Measurements from ENCODE around the gene NMNAT2.

Gene NMNAT2

GRCh38 chr1:183310753-183311479 lies 107.3 kb downstream of the NMNAT2 start:
- DNase-seq (ENCODE audit: low spot score), result no peak

- DNase-seq (ENCODE audit: low spot score), result no peak
These were observed 109.5 kb downstream of the NMNAT2 start for GRCh38 chr1:183308719-183309118.

GRCh38 chr1:183306317-183307042 lies 111.7 kb downstream of the NMNAT2 start:
- no peak for DNase-seq (ENCODE audit: low spot score)

- no peak for DNase-seq (ENCODE audit: low spot score)
These were observed 113.6 kb downstream of the NMNAT2 start for GRCh38 chr1:183304440-183305107.

GRCh38 chr1:183303901-183304300 lies 114.3 kb downstream of the NMNAT2 start:
- DNase-seq (ENCODE audit: low spot score), result no peak

DNA sequence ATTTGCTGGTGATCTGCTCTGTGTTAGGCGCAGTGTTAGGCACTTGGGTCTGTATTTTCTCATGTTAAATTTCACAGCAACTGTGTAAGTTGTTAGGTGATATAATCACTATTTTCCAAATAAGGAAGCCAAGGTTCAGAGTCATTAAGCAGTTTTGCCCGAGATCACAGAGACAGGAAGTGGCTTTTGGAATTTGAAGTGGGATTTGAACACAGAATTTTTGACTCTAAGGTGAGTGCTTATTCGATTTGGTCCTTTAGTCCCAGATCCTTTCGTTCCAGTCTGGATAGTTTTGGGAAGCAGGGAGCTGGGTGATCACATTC lies 114.9 kb downstream of the NMNAT2 start:
- no peak for DNase-seq (ENCODE audit: low spot score)

DNA sequence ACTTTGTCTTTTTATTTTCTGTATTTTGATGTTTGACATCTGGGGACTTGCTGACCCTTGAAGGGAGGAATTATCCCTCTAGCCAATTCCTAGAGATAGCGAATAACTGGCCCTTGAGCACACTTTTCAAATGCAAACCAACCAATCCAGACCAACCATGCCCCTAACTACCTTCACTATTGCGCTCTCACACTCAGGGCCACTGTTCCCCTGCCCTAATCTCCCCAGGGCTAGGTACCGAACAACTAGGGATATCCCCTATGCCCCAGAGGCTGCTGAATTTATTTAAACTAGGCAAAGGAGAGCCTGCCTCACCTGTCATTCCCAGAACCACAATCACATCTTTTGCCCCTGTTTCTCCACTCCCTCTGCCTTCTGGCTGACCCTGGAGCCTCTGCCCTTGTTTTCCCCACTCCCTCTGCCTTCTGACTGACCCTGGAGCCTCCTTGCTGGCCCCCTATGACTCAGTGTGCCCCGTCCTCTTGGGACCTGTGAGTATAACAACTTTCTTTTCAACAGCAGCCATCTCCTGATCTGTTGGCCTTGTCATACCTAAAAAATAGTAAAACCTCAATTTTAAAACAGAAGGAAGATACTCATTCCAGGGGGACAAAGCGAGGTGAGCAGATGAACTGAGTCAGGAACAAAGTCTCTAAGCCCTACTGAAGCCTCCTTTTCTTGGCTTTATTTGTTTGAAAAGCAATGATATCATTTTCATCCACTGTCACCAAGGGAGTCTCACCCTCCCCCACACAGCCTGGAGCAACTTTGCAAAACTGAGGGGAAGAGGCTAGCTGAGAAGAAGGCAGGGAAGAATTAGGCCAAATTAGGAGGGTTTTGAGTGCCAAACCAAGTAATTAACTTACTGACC lies 115.5 kb downstream of the NMNAT2 start:
- DNase-seq (ENCODE audit: low spot score), result no peak

GRCh38 chr1:183301239-183301638 lies 116.9 kb downstream of the NMNAT2 start:
- no peak for DNase-seq (ENCODE audit: low spot score)

DNA sequence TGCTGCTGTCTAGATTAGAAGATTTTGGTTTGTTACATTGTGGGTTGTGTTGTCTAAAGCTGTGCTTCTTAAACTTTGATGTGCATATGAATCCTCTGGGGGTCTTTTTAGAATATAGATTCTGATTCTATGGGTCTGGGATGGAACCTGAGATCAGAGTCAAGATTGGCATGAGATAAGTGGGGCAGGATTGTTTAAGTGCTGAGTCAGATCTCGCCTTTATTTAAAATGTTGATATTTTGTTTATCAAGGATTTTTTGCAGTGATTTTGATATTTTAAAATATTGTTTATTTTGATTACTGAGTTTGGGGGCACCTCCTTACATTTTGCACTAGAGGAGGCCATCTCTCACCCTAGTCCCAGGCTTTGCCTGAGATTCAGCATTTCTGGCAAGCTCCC lies 117.4 kb downstream of the NMNAT2 start:
- no peak for DNase-seq (ENCODE audit: low spot score)

GRCh38 chr1:183300395-183300794 lies 117.8 kb downstream of the NMNAT2 start:
- DNase-seq (ENCODE audit: low spot score), result no peak

- DNase-seq (ENCODE audit: low spot score), result no peak
These were observed 121.4 kb downstream of the NMNAT2 start for GRCh38 chr1:183296782-183297181.

GRCh38 chr1:183295521-183295920 lies 122.7 kb downstream of the NMNAT2 start:
- DNase-seq (ENCODE audit: low spot score), result no peak

- DNase-seq (ENCODE audit: low spot score), result no peak
These were observed 124.3 kb downstream of the NMNAT2 start for GRCh38 chr1:183293876-183294275.

GRCh38 chr1:183293241-183293640 lies 124.9 kb downstream of the NMNAT2 start:
- no peak for DNase-seq (ENCODE audit: low spot score)

GRCh38 chr1:183291802-183292514 lies 126.2 kb downstream of the NMNAT2 start:
- DNase-seq (ENCODE audit: low spot score), result no peak

DNA sequence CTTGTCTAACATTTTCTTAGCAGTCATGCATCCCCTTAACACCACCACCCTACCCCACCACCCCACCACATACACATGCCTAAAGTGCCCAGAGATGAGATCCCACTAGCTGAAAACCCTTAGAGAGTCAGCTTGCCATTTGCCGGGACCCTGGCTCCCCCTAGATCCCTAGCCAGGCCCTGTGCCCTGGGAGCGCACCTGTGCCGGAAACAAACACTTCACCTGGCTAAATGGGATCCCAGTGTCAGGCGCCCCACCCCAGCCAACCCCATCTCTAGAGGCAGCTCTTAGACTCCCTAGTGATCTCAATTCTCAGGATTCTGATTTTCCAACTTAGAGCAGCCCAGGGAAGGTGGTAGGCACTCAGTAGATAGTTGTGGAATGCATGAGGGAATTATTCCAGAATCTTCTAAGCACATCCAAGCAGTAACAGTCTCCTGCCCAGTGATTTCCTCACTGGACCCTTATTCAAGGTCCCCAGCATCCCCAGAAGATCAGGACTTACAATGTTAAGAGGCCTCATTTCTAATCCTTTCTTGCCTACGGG lies 126.9 kb downstream of the NMNAT2 start:
- no peak for DNase-seq (ENCODE audit: low spot score)

DNA sequence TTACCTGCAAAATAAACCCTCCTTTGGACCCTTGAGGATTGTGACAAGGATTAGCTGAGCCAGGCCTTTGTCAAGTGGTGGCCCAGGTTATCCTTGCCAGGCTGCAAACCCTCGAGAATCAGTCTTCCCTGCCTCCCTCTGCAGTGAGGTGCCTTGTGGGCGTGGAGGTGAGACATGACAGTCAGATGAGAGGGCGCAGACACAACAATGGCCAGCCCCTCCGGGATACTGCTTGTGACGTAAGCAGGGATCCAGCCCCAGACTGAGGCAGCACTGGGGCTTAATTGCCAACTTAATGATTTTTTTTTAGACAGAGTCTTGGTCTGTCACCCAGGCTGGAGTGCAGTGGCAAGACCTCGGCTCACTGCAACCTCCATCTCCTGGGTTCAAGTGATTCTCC lies 127.6 kb downstream of the NMNAT2 start:
- no peak for DNase-seq (ENCODE audit: low spot score)

GRCh38 chr1:183289051-183289496 lies 129.1 kb downstream of the NMNAT2 start:
- no peak for DNase-seq (ENCODE audit: low spot score)

DNA sequence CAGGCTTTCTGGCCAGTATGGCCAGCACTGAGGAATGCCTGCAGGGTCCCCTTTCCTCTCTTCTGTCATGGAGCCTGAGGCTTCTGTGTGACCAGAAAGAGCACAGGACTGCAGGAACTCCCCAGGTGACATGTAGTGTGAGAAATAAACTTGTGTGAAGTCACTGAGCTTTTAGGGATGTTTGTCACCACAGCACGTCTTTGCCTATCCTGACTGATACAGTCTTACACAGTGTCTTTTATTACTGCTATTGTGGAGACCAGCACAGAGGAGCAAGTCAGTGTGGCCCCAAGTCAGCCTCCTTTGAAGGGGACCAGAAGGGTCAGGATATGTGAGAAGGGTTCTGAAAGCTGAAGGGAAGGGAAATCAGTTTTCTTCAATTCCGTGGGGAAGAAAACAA lies 129.6 kb downstream of the NMNAT2 start:
- no peak for DNase-seq (ENCODE audit: low spot score)

- DNase-seq (ENCODE audit: low spot score), result no peak
These were observed 130.9 kb downstream of the NMNAT2 start for GRCh38 chr1:183287191-183287675.

DNA sequence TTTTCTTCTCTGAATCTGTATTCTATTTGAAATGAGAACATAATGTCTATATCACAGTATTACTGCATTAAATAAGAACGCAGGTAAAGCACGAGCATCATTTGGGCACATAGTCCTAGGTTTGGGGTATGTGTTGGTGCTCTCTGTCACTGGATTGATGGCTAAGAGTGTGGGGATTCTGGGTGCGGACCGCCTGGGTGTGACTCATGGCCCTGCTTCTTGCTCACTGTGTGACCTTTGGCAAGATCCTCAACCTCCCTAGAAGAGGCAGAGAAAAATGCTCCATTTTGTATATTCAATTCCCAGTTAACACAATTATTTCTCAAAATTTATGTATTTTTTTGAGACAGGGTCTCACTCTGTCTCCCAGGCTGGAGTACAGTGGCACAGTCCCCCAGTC lies 132.4 kb downstream of the NMNAT2 start:
- no peak for DNase-seq (ENCODE audit: low spot score)

All from left forelimb (tissue), 1 donor.